Retinal pigment epithelial cell (primary cell): ENCODE results near the gene SPI1.

Source experiments
- DNase-seq: peaks from one replicate; pipeline ENCODE4 v3.0.0-alpha.2; 2010; ENCODE audit warnings: low read depth
- H3K4me3 ChIP-seq: 2 replicates; pipeline ENCODE4 v1.5.1; 2011; ENCODE audit warnings: mild to moderate bottlenecking, low read length, control low read depth, moderate library complexity
- CTCF ChIP-seq: conservative IDR thresholded peaks from 2 replicates; pipeline ENCODE4 v1.5.1; 2011; ENCODE audit warnings: low read depth, low read length, control low read depth, inconsistent platforms

SPI1 gene

GRCh38 chr11:47329987-47330931, 48.1 kb downstream of the SPI1 start:
- TF ChIP-seq CTCF: no peak

GRCh38 chr11:47329431-47329986, 48.8 kb downstream of the SPI1 start:
- no peak for TF ChIP-seq CTCF
- no peak for DNase-seq
- no peak overlapping the region for H3K4me3 ChIP-seq

More at GRCh38 chr11:47329987-47330931, 48.1 kb downstream of the SPI1 start:
- DNase-seq: no peak
- no peak overlapping the region for H3K4me3 ChIP-seq

GRCh38 chr11:47328449-47329390, 49.6 kb downstream of the SPI1 start:
- no peak for DNase-seq
- H3K4me3 ChIP-seq: no peak overlapping the region
- TF ChIP-seq CTCF: no peak

- TF ChIP-seq CTCF: no peak
- H3K4me3 ChIP-seq: no peak overlapping the region
- no peak for DNase-seq
These were observed 50.4 kb downstream of the SPI1 start for GRCh38 chr11:47327949-47328348.

GRCh38 chr11:47327025-47327424, 51.3 kb downstream of the SPI1 start:
- no peak for TF ChIP-seq CTCF
- no peak for DNase-seq
- H3K4me3 ChIP-seq: no peak overlapping the region

GRCh38 chr11:47326198-47326597, 52.1 kb downstream of the SPI1 start:
- no peak for TF ChIP-seq CTCF
- no peak for DNase-seq
- H3K4me3 ChIP-seq: no peak overlapping the region
